Uterine smooth muscle cell (primary cell): ENCODE data around the gene HMGB4. TPM values are rescaled to one million over a fixed set of nuclear protein-coding genes. Genes with fewer than 3 reads are reported as not detected.

Experiments
- total RNA-seq: library from RNA; depleted of rRNA; stranded (reverse); fragments of >200 nt; gene quantifications from 2 replicates; pipeline ENCODE4 v1.2.3, GENCODE V29; 2014

Gene HMGB4, protein sequence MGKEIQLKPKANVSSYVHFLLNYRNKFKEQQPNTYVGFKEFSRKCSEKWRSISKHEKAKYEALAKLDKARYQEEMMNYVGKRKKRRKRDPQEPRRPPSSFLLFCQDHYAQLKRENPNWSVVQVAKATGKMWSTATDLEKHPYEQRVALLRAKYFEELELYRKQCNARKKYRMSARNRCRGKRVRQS
- not detected in 2 replicates for total RNA-seq

DNA sequence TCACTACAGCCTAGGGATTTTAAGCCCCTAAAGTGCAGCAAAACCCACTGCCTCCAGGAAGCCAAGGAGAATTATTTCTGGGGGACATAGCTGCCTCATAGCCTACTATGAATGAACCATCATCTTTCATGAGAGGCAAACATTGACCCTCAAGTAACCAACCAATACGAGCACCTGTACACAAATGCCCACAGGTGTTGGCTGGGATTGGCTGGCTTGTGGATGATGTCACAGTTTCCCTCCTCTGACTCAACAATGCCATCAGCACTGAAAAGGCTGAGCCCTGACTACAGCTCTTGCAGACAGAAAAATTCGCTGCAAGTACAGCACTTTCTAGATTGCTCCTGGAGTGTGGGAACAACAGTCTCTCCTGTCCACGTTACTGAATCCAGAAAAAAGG, at the start of gene HMGB4:
Gene HMGB4 (plus strand): TSS at position 301 of the 400 bp plus-strand sequence. CDS start 113 bp downstream, outside the sequence.

